ENCODE results near the gene SORL1.

Gene SORL1

GRCh38 chr11:121606354-121606753 is 154.2 kb downstream of the SORL1 start:
- H3K4me3 ChIP-seq (ENCODE audit: control insufficient read depth, low read depth, low read length) = no peak overlapping the region
- DNase-seq (ENCODE audit: low read depth) = no peak
- no peak for TF ChIP-seq CTCF (IDR thresholded peaks at IDR 0.05; ENCODE audit: control insufficient read depth, insufficient read depth, low read depth, low read length, missing control alignments)

- no peak for TF ChIP-seq CTCF (IDR thresholded peaks at IDR 0.05; ENCODE audit: control insufficient read depth, insufficient read depth, low read depth, low read length, missing control alignments)
- no peak overlapping the region for H3K4me3 ChIP-seq (ENCODE audit: control insufficient read depth, low read depth, low read length)
Measured at GRCh38 chr11:121607341-121607740, 155.2 kb downstream of the SORL1 start.

GRCh38 chr11:121608545-121609098 is 156.5 kb downstream of the SORL1 start:
- no peak for TF ChIP-seq CTCF (IDR thresholded peaks at IDR 0.05; ENCODE audit: control insufficient read depth, insufficient read depth, low read depth, low read length, missing control alignments)

More at GRCh38 chr11:121607341-121607740, 155.2 kb downstream of the SORL1 start:
- DNase-seq (ENCODE audit: low read depth) = no peak

GRCh38 chr11:121610706-121611105 is 158.6 kb downstream of the SORL1 start:
- no peak overlapping the region for H3K4me3 ChIP-seq (ENCODE audit: control insufficient read depth, low read depth, low read length)
- no peak for TF ChIP-seq CTCF (IDR thresholded peaks at IDR 0.05; ENCODE audit: control insufficient read depth, insufficient read depth, low read depth, low read length, missing control alignments)
- DNase-seq (ENCODE audit: low read depth) = no peak

More at GRCh38 chr11:121608545-121609098, 156.5 kb downstream of the SORL1 start:
- DNase-seq (ENCODE audit: low read depth) = no peak
- no peak overlapping the region for H3K4me3 ChIP-seq (ENCODE audit: control insufficient read depth, low read depth, low read length)

DNA sequence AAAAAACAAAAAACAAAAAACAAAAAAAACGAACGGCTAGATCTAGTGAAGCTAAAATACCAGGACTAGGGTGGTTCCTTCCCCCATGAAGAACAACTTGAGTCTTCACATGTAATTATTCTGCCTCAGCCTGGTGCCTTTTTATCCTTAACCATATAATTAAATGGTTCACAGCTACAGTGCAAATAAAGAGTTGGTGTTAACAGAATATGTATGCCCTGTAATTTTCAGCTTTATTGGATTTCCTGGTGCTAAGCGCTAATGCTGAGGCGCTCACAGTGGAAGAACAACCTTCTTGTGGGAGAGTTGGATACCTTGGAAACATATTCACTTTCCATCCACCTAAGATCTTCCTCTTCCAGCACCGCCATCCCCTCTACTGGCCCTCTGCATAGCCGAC is 159.1 kb downstream of the SORL1 start:
- TF ChIP-seq CTCF (IDR thresholded peaks at IDR 0.05; ENCODE audit: control insufficient read depth, insufficient read depth, low read depth, low read length, missing control alignments) = no peak
- no peak for DNase-seq (ENCODE audit: low read depth)
- H3K4me3 ChIP-seq (ENCODE audit: control insufficient read depth, low read depth, low read length) = no peak overlapping the region

GRCh38 chr11:121613724-121614123 is 161.6 kb downstream of the SORL1 start:
- DNase-seq (ENCODE audit: low read depth) = no peak
- no peak overlapping the region for H3K4me3 ChIP-seq (ENCODE audit: control insufficient read depth, low read depth, low read length)
- TF ChIP-seq CTCF (IDR thresholded peaks at IDR 0.05; ENCODE audit: control insufficient read depth, insufficient read depth, low read depth, low read length, missing control alignments) = no peak
